Psoas muscle (tissue), 8 donors: ENCODE measurements around the gene INSIG2. TPM values are rescaled to one million over a fixed set of nuclear protein-coding genes. Genes with fewer than 3 reads are reported as not detected.
A peak's percentile ranks its signal among the peaks of the same experiment; 100 is the strongest.

ENCODE experiments used
- ATAC-seq, 4 donors: fragments of 200-7000 bp; cut with Tn5 transposase; one replicate each; pipeline ENCODE4 v1.9.1; 2020; ENCODE audit warnings: moderate library complexity in 3 of 4, mild to moderate bottlenecking in 2 of 4
- DNase-seq, 2 donors: peaks; one replicate each; pipeline ENCODE4 v3.0.0-alpha.2; 2020
- H3K27ac ChIP-seq: fragments of 200-600 bp; one replicate; pipeline ENCODE4 v1.8.0; 2022
- H3K27me3 ChIP-seq, 3 donors: fragments of 200-600 bp in 1 of 3; one replicate each; pipeline versions ENCODE4 v1.6.1 to v1.8.0; 2013 to 2022; ENCODE audit warnings: low read length in 2 of 3, mild to moderate bottlenecking in 2 of 3, moderate library complexity in 1 of 3; ENCODE audit not compliant: insufficient read depth in 3 of 3
- H3K36me3 ChIP-seq, 2 donors: fragments of 200-600 bp in 1 of 2; one replicate each; pipeline versions ENCODE4 v1.6.1 to v1.8.0; 2013 to 2022; ENCODE audit warnings: low read depth in 1 of 2, mild to moderate bottlenecking in 1 of 2, moderate library complexity in 1 of 2; ENCODE audit not compliant: insufficient read depth in 1 of 2
- H3K4me1 ChIP-seq: fragments of 200-600 bp; one replicate; pipeline ENCODE4 v1.8.0; 2022
- H3K4me3 ChIP-seq: fragments of 200-600 bp; one replicate; pipeline ENCODE4 v1.8.0; 2022; ENCODE audit warnings: mild to moderate bottlenecking
- H3K9me3 ChIP-seq: fragments of 200-600 bp; one replicate; pipeline ENCODE4 v1.8.0; 2022
- WGBS, 3 donors: extraction: QIAGEN DNeasy Blood & Tissue Kit; methylation state at CpG; one replicate each; pipeline versions ENCODE4 v1.1.6 to v1.1.7; 2013; 5-methylcytosine and 5-hydroxymethylcytosine counted together
- intact Hi-C, 2 donors: fragments of 100-400 bp; cut with DNase I; formaldehyde crosslinking; loops; one replicate each; pipeline versions ENCODE4 v1.11.0 to v1.14.2; 2022
- polyA plus RNA-seq, 3 donors: library from polyadenylated mRNA; stranded (reverse); fragments of 200-250 nt; gene quantifications; one replicate each; pipeline ENCODE4 v1.2.3, GENCODE V29; 2013
- total RNA-seq, 4 donors: library from RNA; stranded (reverse); fragmentation: NEBNext Ultra II Directional in 2 of 4; extraction: Animal tissue kit (Norgen Biotek cat#: 25700) in 2 of 4; gene quantifications; one replicate each; pipeline versions ENCODE4 v1.2.1 to v1.2.4, GENCODE V29; 2021 to 2023
- TF ChIP-seq, protein P1 (sequence below): fragments of 200-600 bp; IDR thresholded peaks from one replicate; pipeline ENCODE4 v1.8.0; 2022; ENCODE audit warnings: antibody characterized with exemption
- donor health status: healthy with polysubstance abuse.
- donor health status: DM: no; HTN: no; CAD: no; lungs with moderate emphysema.
- donor health status: Bipolar disorder and iron deficiency.
- donor health status: healthy.
- donor health status: DM: yes; HTN: yes; CAD: no.
- donor health status: DM: no; HTN: no; CAD: no.
- donor health status: DM: no; HTN: no; CAD: no.
- donor health status: DM: yes; HTN: yes; CAD: no.

INSIG2 gene
- total and polyA plus RNA-seq, 7 donors = 4.8 to 16.9 (median 7.6) TPM

DNA sequence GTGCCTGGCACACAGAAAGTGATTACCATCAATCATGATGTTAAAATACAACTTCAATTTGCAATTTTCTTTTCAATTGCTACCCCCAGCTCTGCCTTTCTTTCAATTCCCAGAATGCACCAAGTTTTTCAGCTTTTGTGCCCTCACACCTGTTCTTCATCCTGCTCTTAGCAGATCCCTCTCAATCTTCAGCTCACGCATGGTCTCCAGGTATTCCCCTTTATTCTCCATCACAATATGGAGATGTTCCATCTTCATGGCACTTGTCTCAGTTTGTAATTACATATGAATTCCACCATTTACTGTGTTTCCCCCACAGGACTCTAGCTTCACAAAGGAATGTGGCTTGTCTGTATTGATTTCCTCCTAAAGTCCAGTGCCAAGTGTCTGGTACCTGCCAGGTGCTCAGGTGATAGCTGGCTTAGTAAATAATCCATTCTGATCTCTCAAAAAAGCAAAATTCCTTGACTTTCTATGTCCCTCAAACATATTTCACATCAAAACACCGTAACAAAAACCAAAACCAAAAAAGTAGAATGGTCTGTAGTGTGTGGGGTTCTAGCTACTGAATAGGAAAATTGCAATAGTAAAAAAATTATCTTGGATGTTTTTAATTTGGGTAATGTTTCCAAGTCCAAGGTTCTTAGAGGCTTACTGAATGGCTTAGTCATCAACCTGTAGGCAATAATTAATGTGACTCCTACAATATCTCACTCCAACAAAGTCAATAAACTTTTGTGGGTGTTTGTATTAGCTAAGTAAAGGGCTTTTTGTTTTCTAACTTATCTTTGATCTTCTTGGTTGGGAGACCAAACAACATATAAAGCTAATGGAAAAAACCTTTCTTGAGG, 2.9 kb upstream of the INSIG2 start:
- Histone ChIP-seq H3K9me3 (no peaks in the 10 kb centered on the region), H3K27ac (no peak overlapping the region), H3K4me1 (peaks cover 8% of the 10 kb centered on the region), H3K4me3 (no peak overlapping the region), H3K27me3 (no peaks in the 10 kb centered on the region), H3K36me3 (no peaks in the 10 kb centered on the region)
- DNase-seq = no peak
- no peak for ATAC-seq
- TF ChIP-seq, protein P1, sequence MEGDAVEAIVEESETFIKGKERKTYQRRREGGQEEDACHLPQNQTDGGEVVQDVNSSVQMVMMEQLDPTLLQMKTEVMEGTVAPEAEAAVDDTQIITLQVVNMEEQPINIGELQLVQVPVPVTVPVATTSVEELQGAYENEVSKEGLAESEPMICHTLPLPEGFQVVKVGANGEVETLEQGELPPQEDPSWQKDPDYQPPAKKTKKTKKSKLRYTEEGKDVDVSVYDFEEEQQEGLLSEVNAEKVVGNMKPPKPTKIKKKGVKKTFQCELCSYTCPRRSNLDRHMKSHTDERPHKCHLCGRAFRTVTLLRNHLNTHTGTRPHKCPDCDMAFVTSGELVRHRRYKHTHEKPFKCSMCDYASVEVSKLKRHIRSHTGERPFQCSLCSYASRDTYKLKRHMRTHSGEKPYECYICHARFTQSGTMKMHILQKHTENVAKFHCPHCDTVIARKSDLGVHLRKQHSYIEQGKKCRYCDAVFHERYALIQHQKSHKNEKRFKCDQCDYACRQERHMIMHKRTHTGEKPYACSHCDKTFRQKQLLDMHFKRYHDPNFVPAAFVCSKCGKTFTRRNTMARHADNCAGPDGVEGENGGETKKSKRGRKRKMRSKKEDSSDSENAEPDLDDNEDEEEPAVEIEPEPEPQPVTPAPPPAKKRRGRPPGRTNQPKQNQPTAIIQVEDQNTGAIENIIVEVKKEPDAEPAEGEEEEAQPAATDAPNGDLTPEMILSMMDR = no peak
- WGBS, 3 donors = 91 to 95% (median 92%) methylated on average over 2 of the region's 2 CpGs
- intact Hi-C loops = loop anchor here in 1 of 2 donors (5.0 kb wide), 1 partner anchor 73 kb away; the partner anchor contains the start of gene CCDC93

DNA sequence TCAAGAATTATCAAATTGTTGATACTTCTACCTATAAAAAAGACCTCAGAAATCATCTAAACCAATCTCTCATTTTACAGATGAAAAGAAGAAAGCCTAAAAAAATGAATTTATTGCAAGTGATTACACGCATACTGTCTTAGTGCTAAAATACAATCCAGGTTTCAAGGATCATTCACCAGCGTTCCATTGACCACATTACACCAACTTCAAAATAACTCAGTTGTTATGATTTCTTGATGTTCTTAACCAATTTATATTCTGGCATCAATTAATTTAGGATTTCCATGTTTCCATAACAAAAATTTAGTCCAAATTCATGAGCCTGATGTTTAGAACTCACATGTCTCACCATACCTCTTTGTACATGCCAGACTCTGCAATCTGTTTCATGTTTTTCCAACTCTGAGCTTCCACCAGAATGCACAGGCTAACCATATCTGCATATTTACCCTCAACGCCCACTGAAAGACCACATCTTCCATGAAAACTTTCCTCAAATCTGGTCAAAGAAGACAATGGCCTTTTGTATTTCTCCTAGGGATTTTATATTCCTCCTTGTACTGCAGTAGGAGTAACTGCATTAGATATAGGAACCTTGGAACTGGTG, 2.1 kb upstream of the INSIG2 start:
- no peaks in the 10 kb centered on the region for H3K9me3 ChIP-seq
- H3K27me3 ChIP-seq = no peaks in the 10 kb centered on the region
- 84 to 88% (median 87%) methylated on average over 3 of the region's 3 CpGs for WGBS, 3 donors
- peaks cover 8% of the 10 kb centered on the region for H3K4me1 ChIP-seq
- no peak overlapping the region for H3K27ac ChIP-seq
- ATAC-seq (no peak), DNase-seq (no peak)
- no peaks in the 10 kb centered on the region for H3K36me3 ChIP-seq
- TF ChIP-seq, protein P1 = no peak
- intact Hi-C loops = loop anchor here in 1 of 2 donors (5.0 kb wide), 1 partner anchor 74 kb away; the partner anchor contains the start of gene CCDC93
- no peak overlapping the region for H3K4me3 ChIP-seq

DNA sequence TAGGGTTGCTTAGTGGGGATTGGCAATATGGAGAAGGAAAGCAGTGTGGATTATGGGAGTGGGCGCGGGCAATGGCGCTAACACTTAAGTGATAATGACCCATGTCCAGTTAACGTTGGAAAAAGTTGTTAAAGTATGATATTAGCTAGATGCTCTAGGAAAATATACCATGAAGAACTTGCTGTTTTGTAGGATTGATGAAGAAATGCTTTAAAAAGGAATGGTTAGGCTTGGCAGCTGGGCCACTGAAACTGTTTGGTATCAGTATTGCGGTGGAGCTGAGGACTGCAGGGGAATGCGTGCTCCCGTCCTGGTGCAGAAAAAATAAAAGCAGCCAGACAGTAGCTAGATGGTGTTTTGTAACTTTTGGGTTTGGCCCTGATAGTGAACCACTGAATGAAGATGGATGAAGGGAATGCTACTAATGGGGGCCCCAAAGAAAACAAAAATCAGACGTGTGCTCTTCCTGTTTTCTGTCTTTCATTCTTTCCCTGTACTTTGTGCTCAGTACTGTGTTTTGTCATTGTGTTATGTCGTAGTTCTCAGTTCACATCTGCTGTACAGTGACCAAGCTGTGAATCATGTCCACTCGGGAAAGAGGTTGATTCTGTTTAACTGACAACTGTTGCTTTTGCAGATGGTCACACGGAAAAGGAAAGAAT, 999 bp downstream of the INSIG2 start:
- WGBS, 3 donors = 5 to 6% (median 5%) methylated on average over 11 of the region's 11 CpGs
- Histone ChIP-seq H3K36me3 (no peaks in the 10 kb centered on the region), H3K9me3 (no peaks in the 10 kb centered on the region), H3K27me3 (no peaks in the 10 kb centered on the region), H3K27ac (no peak overlapping the region), H3K4me3 (peak overlapping the region; percentile 67), H3K4me1 (peaks cover 8% of the 10 kb centered on the region)
- ATAC-seq = peak in 1 of 4 donors; percentile 32
- TF ChIP-seq, protein P1 = no peak
- intact Hi-C loops = loop anchor here in 1 of 2 donors (5.0 kb wide), 1 partner anchor 77 kb away; the partner anchor contains the start of gene CCDC93
- no peak for DNase-seq

DNA sequence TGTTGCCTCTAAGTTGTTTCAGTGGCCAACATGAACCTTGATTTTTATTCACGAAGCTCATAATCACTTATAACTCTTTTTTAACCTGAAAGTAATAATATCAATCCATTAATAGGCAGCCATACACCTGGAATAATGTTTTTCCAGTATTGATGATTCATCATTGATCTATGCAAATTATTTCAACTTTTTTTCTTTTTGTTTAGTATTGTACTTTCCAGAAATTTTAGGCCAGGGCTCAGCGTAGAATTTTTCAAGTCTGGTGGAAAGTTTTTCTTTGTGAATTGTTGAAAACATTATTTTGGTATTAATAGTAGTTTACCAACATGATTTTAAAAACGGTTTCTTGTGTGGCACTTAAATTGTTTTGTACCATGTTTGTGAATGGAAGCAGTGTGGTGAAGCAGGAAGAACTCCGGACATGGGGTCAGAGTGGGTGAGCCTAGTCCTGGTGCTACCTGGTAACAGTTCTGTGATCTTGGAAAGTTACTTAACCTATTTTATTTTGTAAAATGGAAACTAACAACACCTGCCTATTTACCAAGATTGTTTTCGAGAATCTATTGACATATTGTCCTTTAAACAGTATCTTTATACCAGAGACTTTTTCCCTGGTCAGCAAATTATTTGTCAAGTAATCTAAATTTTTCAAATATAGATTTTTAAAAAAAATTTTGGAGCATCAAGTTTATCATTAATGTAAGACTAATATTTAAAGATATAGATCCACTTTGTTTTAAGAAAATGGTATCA, 2.3 kb downstream of the INSIG2 start:
- intact Hi-C loops = loop anchor here in 1 of 2 donors (5.0 kb wide), 1 partner anchor 278 kb away; the partner anchor contains the start of gene DDX18
- peaks cover 8% of the 10 kb centered on the region for H3K4me1 ChIP-seq
- H3K4me3 ChIP-seq = no peak overlapping the region
- no peak for DNase-seq
- H3K27me3 ChIP-seq = no peaks in the 10 kb centered on the region
- TF ChIP-seq, protein P1 = no peak
- no peak overlapping the region for H3K27ac ChIP-seq
- H3K36me3 ChIP-seq = no peaks in the 10 kb centered on the region
- no peaks in the 10 kb centered on the region for H3K9me3 ChIP-seq
- ATAC-seq = no peak
- 85 to 89% (median 87%) methylated on average over 5 of the region's 5 CpGs for WGBS, 3 donors
